ENCODE results near the gene WWOX. TPM values are rescaled to one million over a fixed set of nuclear protein-coding genes. Genes with fewer than 3 reads are reported as not detected.

The WWOX gene
- total RNA-seq, 6 experiments from 2014 or later, result 13.0 to 24.3 (median 16.5) TPM

DNA sequence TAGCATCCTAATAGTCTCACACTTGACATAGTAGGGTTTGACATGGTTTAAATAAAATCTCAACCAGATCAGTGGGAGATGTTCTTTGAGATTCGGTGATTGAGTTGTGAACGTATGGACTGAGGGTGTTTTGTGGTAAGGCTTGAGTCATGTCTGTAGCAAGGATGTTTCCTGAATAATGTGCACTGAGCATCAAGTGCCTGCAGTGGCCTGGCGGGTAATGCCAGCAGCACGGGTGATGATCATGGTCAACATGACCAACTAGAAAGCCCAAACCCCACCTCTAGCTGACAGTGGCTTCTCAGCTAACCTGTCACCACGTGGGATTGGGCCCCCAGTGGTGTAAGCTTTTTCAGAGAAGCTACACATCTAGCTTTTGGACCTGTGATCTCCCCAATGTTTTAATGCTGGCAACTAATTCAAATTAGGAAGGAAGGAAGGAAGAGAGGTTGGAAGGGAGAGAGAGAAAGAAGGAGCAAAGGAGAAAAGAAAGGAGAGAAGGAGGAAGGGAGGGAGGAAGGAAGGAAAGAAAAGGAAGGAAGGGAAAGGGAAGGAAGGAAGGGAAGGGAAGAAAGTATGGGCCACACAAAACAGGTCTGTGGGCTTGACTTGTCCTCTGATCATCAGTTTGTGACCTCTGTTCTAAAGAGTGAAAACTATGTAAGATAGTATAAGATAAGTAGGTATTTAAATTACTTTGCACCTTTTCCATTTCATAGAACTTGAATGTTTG lies 55.4 kb downstream of the WWOX start:
- Histone ChIP-seq H3K36me3 (no peaks in the 10 kb centered on the region), H3K9me3 (no peaks in the 10 kb centered on the region), H3K4me1 (no peaks in the 10 kb centered on the region), H3K4me3 (no peak overlapping the region), H3K27me3 (no peaks in the 10 kb centered on the region), H3K27ac (no peak overlapping the region)
- no peak for ATAC-seq
- intact Hi-C loops (cut with DNase I), result no loop called here
- TF ChIP-seq POLR2A (IDR thresholded peaks at IDR 0.05), result no peak
- TF ChIP-seq, protein P1, sequence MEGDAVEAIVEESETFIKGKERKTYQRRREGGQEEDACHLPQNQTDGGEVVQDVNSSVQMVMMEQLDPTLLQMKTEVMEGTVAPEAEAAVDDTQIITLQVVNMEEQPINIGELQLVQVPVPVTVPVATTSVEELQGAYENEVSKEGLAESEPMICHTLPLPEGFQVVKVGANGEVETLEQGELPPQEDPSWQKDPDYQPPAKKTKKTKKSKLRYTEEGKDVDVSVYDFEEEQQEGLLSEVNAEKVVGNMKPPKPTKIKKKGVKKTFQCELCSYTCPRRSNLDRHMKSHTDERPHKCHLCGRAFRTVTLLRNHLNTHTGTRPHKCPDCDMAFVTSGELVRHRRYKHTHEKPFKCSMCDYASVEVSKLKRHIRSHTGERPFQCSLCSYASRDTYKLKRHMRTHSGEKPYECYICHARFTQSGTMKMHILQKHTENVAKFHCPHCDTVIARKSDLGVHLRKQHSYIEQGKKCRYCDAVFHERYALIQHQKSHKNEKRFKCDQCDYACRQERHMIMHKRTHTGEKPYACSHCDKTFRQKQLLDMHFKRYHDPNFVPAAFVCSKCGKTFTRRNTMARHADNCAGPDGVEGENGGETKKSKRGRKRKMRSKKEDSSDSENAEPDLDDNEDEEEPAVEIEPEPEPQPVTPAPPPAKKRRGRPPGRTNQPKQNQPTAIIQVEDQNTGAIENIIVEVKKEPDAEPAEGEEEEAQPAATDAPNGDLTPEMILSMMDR (IDR thresholded peaks at IDR 0.05), result no peak
- 17% methylated on average over 2 of the region's 5 CpGs for WGBS (ENCODE audit: insufficient coverage, low coverage, low lambda C conversion rate, missing lambda C conversion rate)
- no peak for DNase-seq

DNA sequence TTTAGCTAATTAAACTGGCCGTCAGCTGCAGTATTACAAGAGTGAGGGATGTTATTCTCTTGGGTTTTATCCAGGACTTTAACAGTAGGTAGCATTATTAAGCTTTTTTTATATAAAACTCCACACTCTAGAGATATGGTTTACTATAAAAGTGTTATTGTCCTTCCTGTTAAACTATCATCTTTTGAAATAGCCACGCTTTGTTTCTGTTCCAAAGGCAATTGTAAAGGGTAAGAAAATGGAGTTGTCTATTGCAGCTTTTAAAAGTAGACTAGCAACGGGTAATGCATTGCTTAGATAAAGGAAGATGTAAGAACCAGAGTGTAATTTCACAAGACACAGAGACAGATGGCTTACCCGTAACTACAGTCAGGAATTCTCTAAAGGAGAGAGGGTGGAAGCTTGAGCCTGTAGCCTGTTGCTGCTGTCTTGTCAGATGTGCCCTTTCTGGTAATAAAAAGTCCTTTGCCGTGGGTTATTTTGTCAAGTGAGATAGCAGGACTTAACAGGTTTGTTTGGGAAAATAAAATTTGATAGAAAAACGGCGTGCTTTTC lies 56.4 kb downstream of the WWOX start:
- TF ChIP-seq, protein P1 (IDR thresholded peaks at IDR 0.05), result no peak
- no peak for TF ChIP-seq POLR2A (IDR thresholded peaks at IDR 0.05)
- intact Hi-C loops (cut with DNase I), result no loop called here
- Histone ChIP-seq H3K27me3 (no peaks in the 10 kb centered on the region), H3K9me3 (no peaks in the 10 kb centered on the region), H3K4me1 (no peaks in the 10 kb centered on the region), H3K27ac (no peak overlapping the region), H3K4me3 (no peak overlapping the region), H3K36me3 (no peaks in the 10 kb centered on the region)
- 65% methylated on average over 7 of the region's 7 CpGs for WGBS (ENCODE audit: insufficient coverage, low coverage, low lambda C conversion rate, missing lambda C conversion rate)
- no peak for DNase-seq
- no peak for ATAC-seq

DNA sequence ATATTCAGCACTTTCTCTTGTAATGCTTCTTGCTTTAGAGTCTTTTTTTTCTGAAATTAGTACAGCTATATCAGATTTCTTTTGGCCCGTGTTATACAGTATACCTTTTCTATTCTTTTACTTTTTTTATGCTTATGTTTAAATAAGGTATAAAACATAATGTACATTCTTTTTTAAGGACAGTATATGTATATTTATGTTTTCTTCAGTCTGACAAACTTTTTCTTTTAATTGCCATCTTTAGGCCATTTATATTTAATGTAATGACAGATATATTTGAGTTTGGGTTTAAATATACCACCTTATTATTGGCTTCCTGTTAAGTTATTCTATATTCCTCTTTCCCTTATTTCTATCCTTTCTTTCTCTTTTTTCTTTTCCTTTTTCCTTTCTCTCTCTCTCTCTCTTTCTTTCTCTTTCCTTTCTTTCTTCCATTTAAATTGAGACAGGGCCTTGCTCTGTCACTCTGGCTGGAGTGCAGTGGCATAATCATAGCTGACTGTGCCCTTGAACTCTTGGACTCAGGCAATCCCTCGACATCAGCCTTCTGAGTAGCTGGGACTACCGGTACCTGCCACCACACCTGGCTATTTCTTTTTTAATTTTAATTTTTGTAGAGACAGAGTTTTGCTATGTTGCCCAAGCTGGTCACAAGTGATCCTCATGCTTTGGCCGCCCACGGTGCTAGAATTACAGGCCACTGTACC lies 61.7 kb downstream of the WWOX start:
- Histone ChIP-seq H3K4me3 (no peak overlapping the region), H3K27me3 (no peaks in the 10 kb centered on the region), H3K27ac (no peak overlapping the region), H3K36me3 (no peaks in the 10 kb centered on the region), H3K9me3 (no peaks in the 10 kb centered on the region), H3K4me1 (no peaks in the 10 kb centered on the region)
- TF ChIP-seq POLR2A (IDR thresholded peaks at IDR 0.05), result no peak
- TF ChIP-seq, protein P1 (IDR thresholded peaks at IDR 0.05), result no peak
- WGBS (ENCODE audit: insufficient coverage, low coverage, low lambda C conversion rate, missing lambda C conversion rate), result 90% methylated on average over 5 of the region's 5 CpGs
- no peak for ATAC-seq
- intact Hi-C loops (cut with DNase I), result no loop called here
- no peak for DNase-seq

DNA sequence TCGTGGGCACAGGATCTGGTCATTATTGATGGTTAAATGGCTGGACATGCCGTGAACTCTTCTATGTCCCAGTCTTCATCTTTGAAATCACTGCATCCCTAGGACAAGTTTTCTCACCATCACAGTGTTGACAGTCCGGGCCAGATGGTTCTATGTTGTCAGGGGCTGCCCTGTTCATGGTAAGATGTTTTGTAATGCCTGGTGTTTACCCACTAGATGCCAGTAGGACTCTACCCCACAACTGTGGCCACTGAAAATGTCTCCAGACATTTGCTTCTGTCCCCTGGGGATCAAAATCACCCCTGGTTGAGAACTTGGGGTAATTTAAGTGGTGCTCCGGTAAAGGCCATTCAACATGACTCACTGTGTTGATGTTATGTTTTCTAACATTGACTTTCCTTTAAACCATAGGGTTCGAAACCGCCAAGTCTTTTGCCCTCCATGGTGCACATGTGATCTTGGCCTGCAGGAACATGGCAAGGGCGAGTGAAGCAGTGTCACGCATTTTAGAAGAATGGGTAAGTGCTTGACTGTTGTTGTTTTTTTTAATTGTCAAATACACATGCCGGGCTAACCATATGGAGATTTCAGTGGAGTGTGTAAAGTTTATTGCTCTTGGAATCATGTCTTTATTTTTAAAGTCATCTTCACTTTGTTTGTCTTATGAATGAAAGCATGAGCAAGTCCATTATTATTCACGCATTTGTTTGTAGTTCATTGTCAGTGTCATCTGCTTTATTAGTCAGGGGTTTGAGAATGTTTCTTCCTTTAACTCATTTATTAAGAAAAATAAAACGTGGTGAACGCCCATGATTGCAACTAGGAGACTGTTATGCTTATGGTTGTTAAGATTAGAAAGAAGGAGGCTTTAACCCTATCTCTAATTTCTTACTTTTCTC lies 64.6 kb downstream of the WWOX start:
- Histone ChIP-seq H3K4me3 (no peak overlapping the region), H3K27me3 (no peaks in the 10 kb centered on the region), H3K27ac (no peak overlapping the region), H3K9me3 (no peaks in the 10 kb centered on the region), H3K36me3 (no peaks in the 10 kb centered on the region), H3K4me1 (no peaks in the 10 kb centered on the region)
- DNase-seq (no peak), ATAC-seq (no peak)
- WGBS (ENCODE audit: insufficient coverage, low coverage, low lambda C conversion rate, missing lambda C conversion rate), result 97% methylated on average over 12 of the region's 12 CpGs
- intact Hi-C loops (cut with DNase I), result no loop called here
- no peak for TF ChIP-seq POLR2A (IDR thresholded peaks at IDR 0.05)
- TF ChIP-seq, protein P1 (IDR thresholded peaks at IDR 0.05), result no peak

Data from right lobe of liver (tissue), 6 donors.